ENCODE results near the gene FGF14.

- TF ChIP-seq CTCF (IDR thresholded peaks at IDR 0.05): no peak
- no peak for TF ChIP-seq POLR2AphosphoS5 (IDR thresholded peaks at IDR 0.05)
- TF ChIP-seq EP300 (IDR thresholded peaks at IDR 0.05): no peak
These were observed 626.6 kb downstream of the FGF14 start for GRCh38 chr13:101775267-101775666.
